Measurements from ENCODE around the gene CPNE1. TPM values are rescaled to one million over a fixed set of nuclear protein-coding genes. Genes with fewer than 3 reads are reported as not detected.
"Not testable (repeated sequence)": the region's sequence is repeated elsewhere in the genome, so short reads cannot be mapped to it uniquely, and the experiment has no call there.

The CPNE1 gene
- total RNA-seq, 1 experiment from 2014 or later: 217 TPM

DNA sequence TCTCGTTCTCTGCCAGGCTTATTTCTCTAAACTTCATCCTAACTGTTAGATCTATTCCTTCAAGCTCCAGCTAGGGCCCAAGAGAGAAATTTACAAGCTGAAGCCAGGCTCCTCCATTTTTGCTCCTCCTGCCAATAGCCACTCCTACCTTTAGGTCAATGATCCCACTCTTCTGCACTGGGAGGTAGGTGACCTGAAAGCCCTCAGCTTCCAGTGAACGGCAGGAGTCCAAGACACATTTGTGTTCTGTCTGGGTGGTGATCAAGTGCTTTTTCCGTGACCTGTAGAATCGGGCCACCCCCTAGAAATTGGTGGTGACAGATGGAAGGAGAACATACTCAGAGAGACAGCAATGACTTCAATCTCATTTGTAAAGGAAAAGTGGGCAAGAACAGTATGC is 25.6 kb upstream of the CPNE1 start:
- DNase-seq (ENCODE audit: low read depth, low spot score): no peak
- Histone ChIP-seq H3K4me1 (ENCODE audit: control insufficient read depth, insufficient read depth, low read length) (no peaks in the 10 kb centered on the region), H3K4me3 (ENCODE audit: low read depth in 2 of 2, low read length in 2 of 2) (no peak overlapping the region), H3K36me3 (ENCODE audit: control insufficient read depth, insufficient read depth, low read length) (peaks cover 9% of the 10 kb centered on the region; the same call in 1 of the 2 replicates), H3K27ac (ENCODE audit: low read length) (no peak overlapping the region), H3K9me3 (ENCODE audit: control insufficient read depth, insufficient read depth, low read depth, low read length) (no peaks in the 10 kb centered on the region), H3K27me3 (ENCODE audit: control insufficient read depth, insufficient read depth, low read length) (no peaks in the 10 kb centered on the region)
- TF ChIP-seq, protein P1, sequence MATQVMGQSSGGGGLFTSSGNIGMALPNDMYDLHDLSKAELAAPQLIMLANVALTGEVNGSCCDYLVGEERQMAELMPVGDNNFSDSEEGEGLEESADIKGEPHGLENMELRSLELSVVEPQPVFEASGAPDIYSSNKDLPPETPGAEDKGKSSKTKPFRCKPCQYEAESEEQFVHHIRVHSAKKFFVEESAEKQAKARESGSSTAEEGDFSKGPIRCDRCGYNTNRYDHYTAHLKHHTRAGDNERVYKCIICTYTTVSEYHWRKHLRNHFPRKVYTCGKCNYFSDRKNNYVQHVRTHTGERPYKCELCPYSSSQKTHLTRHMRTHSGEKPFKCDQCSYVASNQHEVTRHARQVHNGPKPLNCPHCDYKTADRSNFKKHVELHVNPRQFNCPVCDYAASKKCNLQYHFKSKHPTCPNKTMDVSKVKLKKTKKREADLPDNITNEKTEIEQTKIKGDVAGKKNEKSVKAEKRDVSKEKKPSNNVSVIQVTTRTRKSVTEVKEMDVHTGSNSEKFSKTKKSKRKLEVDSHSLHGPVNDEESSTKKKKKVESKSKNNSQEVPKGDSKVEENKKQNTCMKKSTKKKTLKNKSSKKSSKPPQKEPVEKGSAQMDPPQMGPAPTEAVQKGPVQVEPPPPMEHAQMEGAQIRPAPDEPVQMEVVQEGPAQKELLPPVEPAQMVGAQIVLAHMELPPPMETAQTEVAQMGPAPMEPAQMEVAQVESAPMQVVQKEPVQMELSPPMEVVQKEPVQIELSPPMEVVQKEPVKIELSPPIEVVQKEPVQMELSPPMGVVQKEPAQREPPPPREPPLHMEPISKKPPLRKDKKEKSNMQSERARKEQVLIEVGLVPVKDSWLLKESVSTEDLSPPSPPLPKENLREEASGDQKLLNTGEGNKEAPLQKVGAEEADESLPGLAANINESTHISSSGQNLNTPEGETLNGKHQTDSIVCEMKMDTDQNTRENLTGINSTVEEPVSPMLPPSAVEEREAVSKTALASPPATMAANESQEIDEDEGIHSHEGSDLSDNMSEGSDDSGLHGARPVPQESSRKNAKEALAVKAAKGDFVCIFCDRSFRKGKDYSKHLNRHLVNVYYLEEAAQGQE (IDR thresholded peaks at IDR 0.05; ENCODE audit: insufficient read depth in 1 of 2, low read depth in 2 of 2, low read length in 1 of 2): no peak
- TF ChIP-seq, protein P2, sequence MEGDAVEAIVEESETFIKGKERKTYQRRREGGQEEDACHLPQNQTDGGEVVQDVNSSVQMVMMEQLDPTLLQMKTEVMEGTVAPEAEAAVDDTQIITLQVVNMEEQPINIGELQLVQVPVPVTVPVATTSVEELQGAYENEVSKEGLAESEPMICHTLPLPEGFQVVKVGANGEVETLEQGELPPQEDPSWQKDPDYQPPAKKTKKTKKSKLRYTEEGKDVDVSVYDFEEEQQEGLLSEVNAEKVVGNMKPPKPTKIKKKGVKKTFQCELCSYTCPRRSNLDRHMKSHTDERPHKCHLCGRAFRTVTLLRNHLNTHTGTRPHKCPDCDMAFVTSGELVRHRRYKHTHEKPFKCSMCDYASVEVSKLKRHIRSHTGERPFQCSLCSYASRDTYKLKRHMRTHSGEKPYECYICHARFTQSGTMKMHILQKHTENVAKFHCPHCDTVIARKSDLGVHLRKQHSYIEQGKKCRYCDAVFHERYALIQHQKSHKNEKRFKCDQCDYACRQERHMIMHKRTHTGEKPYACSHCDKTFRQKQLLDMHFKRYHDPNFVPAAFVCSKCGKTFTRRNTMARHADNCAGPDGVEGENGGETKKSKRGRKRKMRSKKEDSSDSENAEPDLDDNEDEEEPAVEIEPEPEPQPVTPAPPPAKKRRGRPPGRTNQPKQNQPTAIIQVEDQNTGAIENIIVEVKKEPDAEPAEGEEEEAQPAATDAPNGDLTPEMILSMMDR (IDR thresholded peaks at IDR 0.05): no peak
- TF ChIP-seq SIN3A (IDR thresholded peaks at IDR 0.05; ENCODE audit: borderline replicate concordance, insufficient read depth, low read depth, low read length) (no peak), POLR2AphosphoS5 (IDR thresholded peaks at IDR 0.05; ENCODE audit: low read depth, low read length) (no peak), TCF7L2 (IDR thresholded peaks at IDR 0.05; ENCODE audit: low read depth, low read length) (no peak)
- no TSS peak for BruUV-seq (replicated peaks)
- no peak for ATAC-seq
- in situ Hi-C loops (cut with HindIII; ENCODE audit: low pct_unique_long_range_greater_than_20kb, low sequenced_read_pairs) (no loop called here), intact Hi-C loops (cut with micrococcal nuclease; ENCODE audit: unreplicated experiment) (no loop called here)
- ChIA-PET POLR2A (no interaction called here), CTCF (no interaction called here)

DNA sequence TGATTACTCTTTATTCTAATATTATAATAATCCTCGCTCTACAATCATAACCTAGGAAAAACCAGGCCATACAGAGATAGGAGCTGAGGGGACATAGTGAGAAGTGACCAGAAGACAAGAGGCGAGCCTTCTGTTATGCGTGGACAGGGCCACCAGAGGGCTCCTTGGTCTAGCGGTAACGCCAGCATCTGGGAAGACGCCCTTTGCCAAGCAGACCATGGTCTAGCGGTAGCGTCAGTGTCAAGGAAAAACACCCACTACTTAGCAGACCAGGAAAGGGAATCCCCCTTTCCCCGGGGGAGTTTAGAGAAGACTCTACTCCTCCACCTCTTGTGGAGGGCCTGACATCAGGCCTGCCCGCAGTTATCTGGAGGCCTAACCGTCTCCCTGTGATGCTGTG is 22.2 kb upstream of the CPNE1 start:
- H3K4me1 ChIP-seq (ENCODE audit: control insufficient read depth, insufficient read depth, low read length); H3K36me3 ChIP-seq (ENCODE audit: control insufficient read depth, insufficient read depth, low read length); H3K27ac ChIP-seq (ENCODE audit: low read length); H3K27me3 ChIP-seq (ENCODE audit: control insufficient read depth, insufficient read depth, low read length); intact Hi-C loops (cut with micrococcal nuclease; ENCODE audit: unreplicated experiment); DNase-seq (ENCODE audit: low read depth, low spot score); BruUV-seq (replicated peaks); H3K4me3 ChIP-seq (ENCODE audit: low read depth in 2 of 2, low read length in 2 of 2); in situ Hi-C loops (cut with HindIII; ENCODE audit: low pct_unique_long_range_greater_than_20kb, low sequenced_read_pairs); H3K9me3 ChIP-seq (ENCODE audit: control insufficient read depth, insufficient read depth, low read depth, low read length); ATAC-seq: not testable (repeated sequence)
- POLR2A ChIA-PET: interaction anchor here (0.7 kb wide), 2 partner anchors 20 to 197 kb away, joined by 7 to 9 read pairs; no protein-coding TSS in a partner anchor
- TF ChIP-seq, protein P2 (IDR thresholded peaks at IDR 0.05): peak; percentile 78; the same call in 1 of the 2 replicates
- CTCF ChIA-PET: interaction anchor here (0.6 to 0.7 kb wide), 3 partner anchors 9 to 83 kb away, joined by 4 to 5 read pairs (median 4); no protein-coding TSS in a partner anchor

DNA sequence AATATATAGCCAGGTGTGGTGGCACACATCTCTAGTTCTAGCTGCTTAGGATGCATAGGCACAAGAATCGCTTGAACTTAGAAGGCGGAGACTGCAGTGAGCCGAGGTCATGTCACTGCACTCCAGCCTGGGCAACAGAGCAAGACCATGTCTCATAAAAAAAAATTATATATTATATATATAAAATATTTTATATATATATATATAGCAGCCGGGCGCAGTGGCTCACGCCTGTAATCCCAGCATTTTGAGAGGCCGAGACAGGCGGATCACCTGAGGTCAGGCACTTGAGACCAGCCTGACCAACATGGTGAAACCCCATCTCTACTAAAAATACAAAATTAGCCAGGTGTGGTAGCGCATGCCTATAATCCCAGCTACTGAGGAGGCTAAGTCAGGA is 20.7 kb upstream of the CPNE1 start:
- H3K4me3 ChIP-seq (ENCODE audit: low read depth in 2 of 2, low read length in 2 of 2); DNase-seq (ENCODE audit: low read depth, low spot score); POLR2A ChIA-PET; ATAC-seq; in situ Hi-C loops (cut with HindIII; ENCODE audit: low pct_unique_long_range_greater_than_20kb, low sequenced_read_pairs); CTCF ChIA-PET; H3K36me3 ChIP-seq (ENCODE audit: control insufficient read depth, insufficient read depth, low read length); BruUV-seq (replicated peaks); H3K9me3 ChIP-seq (ENCODE audit: control insufficient read depth, insufficient read depth, low read depth, low read length); intact Hi-C loops (cut with micrococcal nuclease; ENCODE audit: unreplicated experiment); H3K4me1 ChIP-seq (ENCODE audit: control insufficient read depth, insufficient read depth, low read length); H3K27ac ChIP-seq (ENCODE audit: low read length); H3K27me3 ChIP-seq (ENCODE audit: control insufficient read depth, insufficient read depth, low read length): not testable (repeated sequence)
